Measurements from ENCODE around the gene ZNF580. TPM values are rescaled to one million over a fixed set of nuclear protein-coding genes. Genes with fewer than 3 reads are reported as not detected.

Gene ZNF580
- total and polyA plus RNA-seq, 10 of the 15 experiments (the other 5 are each of a cell fraction or from before 2014, with no cell fraction given) = 2.3 to 31.8 (median 10.0) TPM

DNA sequence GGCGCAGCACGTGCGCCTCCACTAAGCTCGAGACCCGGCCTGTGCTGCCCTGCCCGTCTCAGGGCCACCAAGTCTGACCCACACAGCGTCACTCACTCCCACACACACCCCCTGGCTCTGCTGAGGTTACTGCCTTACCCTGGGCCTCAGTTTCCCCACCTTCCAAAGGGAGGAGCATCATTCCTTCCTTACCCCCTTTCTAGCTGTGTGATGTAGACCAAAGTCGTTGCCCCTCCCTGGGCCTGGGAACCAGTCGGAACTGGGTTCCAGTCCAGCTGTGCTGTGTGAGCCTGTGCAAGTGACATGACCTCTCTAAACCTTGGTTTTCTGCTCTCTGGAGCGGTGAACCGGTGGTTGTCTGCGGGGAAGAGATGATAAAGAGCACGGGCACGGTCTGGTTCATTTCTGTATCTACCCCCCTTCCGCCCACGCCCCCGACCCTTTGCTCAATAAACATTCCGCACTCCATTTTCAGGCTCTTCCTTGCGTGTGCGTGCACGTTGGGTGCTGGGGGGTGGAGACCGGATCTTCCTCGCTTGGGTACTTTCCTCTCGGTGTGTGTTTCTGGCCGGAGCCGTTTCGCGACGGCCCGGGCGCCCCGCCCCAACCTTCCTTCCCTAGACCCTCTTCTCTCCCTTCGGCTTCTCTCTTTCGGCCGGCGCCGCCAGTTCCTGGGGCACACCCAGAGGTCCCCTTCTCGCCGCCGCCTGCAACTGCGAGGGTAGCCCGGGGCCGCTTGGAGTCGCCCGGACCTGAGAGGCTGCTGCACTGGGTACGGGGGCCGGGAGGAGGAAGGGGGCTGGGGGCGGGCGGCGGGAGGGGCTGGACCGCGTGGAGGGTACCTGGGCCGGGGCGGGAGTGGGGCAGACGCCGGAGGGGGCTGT lies 2.4 kb downstream of the ZNF580 start, which contains the start of gene ZNF581 (continued):
- TF ChIP-seq, protein P1, sequence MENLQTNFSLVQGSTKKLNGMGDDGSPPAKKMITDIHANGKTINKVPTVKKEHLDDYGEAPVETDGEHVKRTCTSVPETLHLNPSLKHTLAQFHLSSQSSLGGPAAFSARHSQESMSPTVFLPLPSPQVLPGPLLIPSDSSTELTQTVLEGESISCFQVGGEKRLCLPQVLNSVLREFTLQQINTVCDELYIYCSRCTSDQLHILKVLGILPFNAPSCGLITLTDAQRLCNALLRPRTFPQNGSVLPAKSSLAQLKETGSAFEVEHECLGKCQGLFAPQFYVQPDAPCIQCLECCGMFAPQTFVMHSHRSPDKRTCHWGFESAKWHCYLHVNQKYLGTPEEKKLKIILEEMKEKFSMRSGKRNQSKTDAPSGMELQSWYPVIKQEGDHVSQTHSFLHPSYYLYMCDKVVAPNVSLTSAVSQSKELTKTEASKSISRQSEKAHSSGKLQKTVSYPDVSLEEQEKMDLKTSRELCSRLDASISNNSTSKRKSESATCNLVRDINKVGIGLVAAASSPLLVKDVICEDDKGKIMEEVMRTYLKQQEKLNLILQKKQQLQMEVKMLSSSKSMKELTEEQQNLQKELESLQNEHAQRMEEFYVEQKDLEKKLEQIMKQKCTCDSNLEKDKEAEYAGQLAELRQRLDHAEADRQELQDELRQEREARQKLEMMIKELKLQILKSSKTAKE (IDR thresholded peaks at IDR 0.05; ENCODE audit: low read depth, poor library complexity, severe bottlenecking) = peak; percentile 62
- TF ChIP-seq, protein P2, sequence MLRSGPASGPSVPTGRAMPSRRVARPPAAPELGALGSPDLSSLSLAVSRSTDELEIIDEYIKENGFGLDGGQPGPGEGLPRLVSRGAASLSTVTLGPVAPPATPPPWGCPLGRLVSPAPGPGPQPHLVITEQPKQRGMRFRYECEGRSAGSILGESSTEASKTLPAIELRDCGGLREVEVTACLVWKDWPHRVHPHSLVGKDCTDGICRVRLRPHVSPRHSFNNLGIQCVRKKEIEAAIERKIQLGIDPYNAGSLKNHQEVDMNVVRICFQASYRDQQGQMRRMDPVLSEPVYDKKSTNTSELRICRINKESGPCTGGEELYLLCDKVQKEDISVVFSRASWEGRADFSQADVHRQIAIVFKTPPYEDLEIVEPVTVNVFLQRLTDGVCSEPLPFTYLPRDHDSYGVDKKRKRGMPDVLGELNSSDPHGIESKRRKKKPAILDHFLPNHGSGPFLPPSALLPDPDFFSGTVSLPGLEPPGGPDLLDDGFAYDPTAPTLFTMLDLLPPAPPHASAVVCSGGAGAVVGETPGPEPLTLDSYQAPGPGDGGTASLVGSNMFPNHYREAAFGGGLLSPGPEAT (IDR thresholded peaks at IDR 0.05; ENCODE audit: low read depth) = peak; percentile 99
- TF ChIP-seq PAX5 (IDR thresholded peaks at IDR 0.05; ENCODE audit: borderline replicate concordance, low read depth, low read length) (peak; percentile 69; the same call in 1 of the 2 replicates), KAT2A (conservative IDR thresholded peaks at IDR 0.05; ENCODE audit: control insufficient read depth, low read depth, low read length) (no peak), ESRRA (IDR thresholded peaks at IDR 0.05; ENCODE audit: low read length) (peak; percentile 50; the same call in 1 of the 2 replicates), IKZF1 (conservative IDR thresholded peaks at IDR 0.05) (peak; percentile 54), STAT3 (IDR thresholded peaks at IDR 0.05; ENCODE audit: low read depth, low read length) (no peak), STAT1 (conservative IDR thresholded peaks at IDR 0.05) (peak; percentile 72; the same call in 1 of the 2 replicates), ASH2L (IDR thresholded peaks at IDR 0.05; ENCODE audit: borderline replicate concordance, low read depth) (peak; percentile 56; the same call in 1 of the 2 replicates), RUNX3 (IDR thresholded peaks at IDR 0.05; ENCODE audit: low read length) (peak; percentile 54), SRF (IDR thresholded peaks at IDR 0.05; ENCODE audit: low read depth in 2 of 2, low read length in 2 of 2) (peak in 1 of 2 experiments; percentile 79; a peak in 3 of 4 replicates), DPF2 (IDR thresholded peaks at IDR 0.05) (peak; percentile 62; the same call in 1 of the 2 replicates), ZNF274 (IDR thresholded peaks at IDR 0.05; ENCODE audit: insufficient read depth, insufficient read length) (no peak), CREB1 (IDR thresholded peaks at IDR 0.05; ENCODE audit: low read depth) (peak; percentile 72)
- TF ChIP-seq, protein P3, sequence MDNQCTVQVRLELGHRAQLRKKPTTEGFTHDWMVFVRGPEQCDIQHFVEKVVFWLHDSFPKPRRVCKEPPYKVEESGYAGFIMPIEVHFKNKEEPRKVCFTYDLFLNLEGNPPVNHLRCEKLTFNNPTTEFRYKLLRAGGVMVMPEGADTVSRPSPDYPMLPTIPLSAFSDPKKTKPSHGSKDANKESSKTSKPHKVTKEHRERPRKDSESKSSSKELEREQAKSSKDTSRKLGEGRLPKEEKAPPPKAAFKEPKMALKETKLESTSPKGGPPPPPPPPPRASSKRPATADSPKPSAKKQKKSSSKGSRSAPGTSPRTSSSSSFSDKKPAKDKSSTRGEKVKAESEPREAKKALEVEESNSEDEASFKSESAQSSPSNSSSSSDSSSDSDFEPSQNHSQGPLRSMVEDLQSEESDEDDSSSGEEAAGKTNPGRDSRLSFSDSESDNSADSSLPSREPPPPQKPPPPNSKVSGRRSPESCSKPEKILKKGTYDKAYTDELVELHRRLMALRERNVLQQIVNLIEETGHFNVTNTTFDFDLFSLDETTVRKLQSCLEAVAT (IDR thresholded peaks at IDR 0.05) = peak; percentile 67; the same call in 1 of the 2 replicates
- TF ChIP-seq, protein P4, sequence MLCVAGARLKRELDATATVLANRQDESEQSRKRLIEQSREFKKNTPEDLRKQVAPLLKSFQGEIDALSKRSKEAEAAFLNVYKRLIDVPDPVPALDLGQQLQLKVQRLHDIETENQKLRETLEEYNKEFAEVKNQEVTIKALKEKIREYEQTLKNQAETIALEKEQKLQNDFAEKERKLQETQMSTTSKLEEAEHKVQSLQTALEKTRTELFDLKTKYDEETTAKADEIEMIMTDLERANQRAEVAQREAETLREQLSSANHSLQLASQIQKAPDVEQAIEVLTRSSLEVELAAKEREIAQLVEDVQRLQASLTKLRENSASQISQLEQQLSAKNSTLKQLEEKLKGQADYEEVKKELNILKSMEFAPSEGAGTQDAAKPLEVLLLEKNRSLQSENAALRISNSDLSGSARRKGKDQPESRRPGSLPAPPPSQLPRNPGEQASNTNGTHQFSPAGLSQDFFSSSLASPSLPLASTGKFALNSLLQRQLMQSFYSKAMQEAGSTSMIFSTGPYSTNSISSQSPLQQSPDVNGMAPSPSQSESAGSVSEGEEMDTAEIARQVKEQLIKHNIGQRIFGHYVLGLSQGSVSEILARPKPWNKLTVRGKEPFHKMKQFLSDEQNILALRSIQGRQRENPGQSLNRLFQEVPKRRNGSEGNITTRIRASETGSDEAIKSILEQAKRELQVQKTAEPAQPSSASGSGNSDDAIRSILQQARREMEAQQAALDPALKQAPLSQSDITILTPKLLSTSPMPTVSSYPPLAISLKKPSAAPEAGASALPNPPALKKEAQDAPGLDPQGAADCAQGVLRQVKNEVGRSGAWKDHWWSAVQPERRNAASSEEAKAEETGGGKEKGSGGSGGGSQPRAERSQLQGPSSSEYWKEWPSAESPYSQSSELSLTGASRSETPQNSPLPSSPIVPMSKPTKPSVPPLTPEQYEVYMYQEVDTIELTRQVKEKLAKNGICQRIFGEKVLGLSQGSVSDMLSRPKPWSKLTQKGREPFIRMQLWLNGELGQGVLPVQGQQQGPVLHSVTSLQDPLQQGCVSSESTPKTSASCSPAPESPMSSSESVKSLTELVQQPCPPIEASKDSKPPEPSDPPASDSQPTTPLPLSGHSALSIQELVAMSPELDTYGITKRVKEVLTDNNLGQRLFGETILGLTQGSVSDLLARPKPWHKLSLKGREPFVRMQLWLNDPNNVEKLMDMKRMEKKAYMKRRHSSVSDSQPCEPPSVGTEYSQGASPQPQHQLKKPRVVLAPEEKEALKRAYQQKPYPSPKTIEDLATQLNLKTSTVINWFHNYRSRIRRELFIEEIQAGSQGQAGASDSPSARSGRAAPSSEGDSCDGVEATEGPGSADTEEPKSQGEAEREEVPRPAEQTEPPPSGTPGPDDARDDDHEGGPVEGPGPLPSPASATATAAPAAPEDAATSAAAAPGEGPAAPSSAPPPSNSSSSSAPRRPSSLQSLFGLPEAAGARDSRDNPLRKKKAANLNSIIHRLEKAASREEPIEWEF (IDR thresholded peaks at IDR 0.05; ENCODE audit: insufficient replicate concordance, low read depth, low read length) = no peak
- TF ChIP-seq, protein P5, sequence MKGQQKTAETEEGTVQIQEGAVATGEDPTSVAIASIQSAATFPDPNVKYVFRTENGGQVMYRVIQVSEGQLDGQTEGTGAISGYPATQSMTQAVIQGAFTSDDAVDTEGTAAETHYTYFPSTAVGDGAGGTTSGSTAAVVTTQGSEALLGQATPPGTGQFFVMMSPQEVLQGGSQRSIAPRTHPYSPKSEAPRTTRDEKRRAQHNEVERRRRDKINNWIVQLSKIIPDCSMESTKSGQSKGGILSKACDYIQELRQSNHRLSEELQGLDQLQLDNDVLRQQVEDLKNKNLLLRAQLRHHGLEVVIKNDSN (IDR thresholded peaks at IDR 0.05; ENCODE audit: borderline replicate concordance, extremely low read length, insufficient read depth, low read depth, low read length) = peak; percentile 38
